GM12878 (cell line): Measurements from ENCODE around the gene ADGRG1.

Experiments used
- MLLT1 ChIP-seq: fragments of 450-650 bp; IDR thresholded peaks from 2 replicates; pipeline ENCODE4 v1.6.1; 2016; ENCODE audit warnings: mild to moderate bottlenecking
- PAX8 ChIP-seq: fragments of 450-650 bp; IDR thresholded peaks from 2 replicates; pipeline ENCODE4 v1.6.1; 2017; ENCODE audit warnings: mild to moderate bottlenecking, moderate library complexity

GRCh38 chr16:57638381-57638780 lies 10.0 kb downstream of the ADGRG1 start:
- TF ChIP-seq PAX8 (no peak), MLLT1 (no peak)
